T-helper 9 cell (primary cell): Measurements from ENCODE around the gene GALNT10.
"Not testable (repeated sequence)": the region's sequence is repeated elsewhere in the genome, so short reads cannot be mapped to it uniquely, and the experiment has no call there.

Experiments
- DNase-seq: peaks from one replicate; pipeline ENCODE4 v3.0.0-alpha.2; 2020

The GALNT10 gene

GRCh38 chr5:154358516-154359220, 168.1 kb downstream of the GALNT10 start:
- no peak for DNase-seq

DNA sequence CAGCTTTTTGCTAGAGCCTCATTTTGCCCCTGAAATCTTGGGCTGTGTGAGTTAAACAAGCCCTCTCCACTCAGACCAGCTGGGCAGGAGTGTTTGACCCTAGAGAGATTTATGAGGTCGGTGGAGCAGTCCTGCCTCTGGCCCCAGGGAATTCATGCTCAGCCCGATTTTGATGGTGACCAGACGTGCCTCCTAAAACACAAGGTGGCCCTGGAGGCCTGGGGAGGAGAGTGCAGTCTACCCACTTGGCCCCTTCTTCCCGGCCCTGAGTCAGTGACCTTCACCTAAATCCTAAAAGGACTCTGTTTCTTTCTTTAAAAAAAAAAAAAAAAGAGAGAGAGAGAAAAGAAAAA, 168.7 kb downstream of the GALNT10 start:
- no peak for DNase-seq

DNA sequence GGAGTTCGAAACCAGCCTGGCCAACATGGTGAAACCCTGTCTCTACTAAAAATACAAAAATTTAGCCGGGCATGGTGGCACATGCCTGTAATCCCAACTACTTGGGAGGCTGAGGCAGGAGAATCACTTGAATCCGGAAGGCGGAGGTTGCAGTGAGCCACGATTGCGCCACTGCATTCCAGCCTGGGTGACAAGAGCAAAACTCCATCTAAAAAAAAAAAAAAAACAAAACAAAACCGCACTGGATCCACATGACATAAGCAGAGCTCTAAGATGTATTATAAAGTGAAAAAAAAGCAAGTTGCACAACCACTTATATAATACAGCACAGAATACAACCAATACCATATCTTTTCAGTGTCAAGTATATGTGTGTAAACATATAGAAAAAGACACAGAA, 169.7 kb downstream of the GALNT10 start:
- not testable (repeated sequence) for DNase-seq

DNA sequence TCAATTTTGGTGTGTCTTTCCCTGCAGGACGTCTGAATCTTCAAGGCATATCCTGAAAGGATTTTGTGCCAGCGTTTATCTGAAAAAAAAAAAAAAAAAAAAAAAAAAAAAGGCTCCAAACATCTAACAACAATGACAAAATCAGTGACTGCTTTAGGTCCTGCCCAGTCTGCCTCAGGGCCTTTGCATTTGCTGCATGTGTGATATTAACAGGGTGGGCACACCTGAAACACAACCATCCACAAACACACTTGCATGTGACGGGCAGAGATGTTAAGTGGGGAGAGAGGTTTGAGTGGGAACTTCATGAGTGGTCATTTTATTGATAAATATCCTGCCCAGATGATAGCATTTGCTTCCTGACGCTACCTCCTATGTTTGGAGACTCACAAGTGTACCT, 172.9 kb downstream of the GALNT10 start:
- no peak for DNase-seq

DNA sequence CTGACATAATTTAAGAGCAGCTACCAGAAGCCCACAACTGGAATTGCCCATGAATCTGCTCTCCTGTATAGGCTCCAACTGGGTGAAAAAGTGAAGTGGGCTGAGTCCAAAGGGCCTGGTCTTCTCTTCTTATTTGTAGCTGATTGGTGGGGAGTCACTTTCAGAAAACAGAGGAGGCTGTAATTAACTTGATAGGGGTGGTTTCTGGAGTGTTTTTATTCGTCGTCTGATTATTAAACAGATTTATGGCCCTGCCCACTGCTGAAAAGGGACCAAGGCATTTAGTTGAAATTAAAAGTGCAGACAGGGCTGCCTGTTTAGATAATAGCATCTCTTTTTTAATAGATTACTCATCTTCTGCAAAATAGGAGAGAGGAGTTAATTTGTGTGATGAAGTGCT, 174.2 kb downstream of the GALNT10 start:
- DNase-seq = no peak

DNA sequence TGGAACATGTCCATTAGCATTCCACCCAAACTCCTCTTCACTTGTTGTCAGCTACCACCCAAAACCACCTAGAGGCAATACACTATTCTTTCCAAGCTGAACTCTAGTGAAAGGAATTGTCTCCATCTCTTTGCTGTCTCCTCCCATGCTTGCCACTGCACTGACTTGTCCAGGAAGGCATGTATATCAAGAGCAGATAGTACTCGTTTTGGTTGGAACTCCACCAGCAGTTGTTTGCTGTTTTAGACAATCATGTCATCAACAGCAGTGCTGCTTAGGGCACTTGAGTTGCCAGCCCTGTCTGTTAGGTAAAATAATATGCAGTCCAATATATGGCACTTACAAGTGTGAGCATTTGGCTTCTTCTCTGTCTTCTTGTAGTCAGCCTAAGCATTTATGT, 175.3 kb downstream of the GALNT10 start:
- no peak for DNase-seq

GRCh38 chr5:154366353-154366752, 175.8 kb downstream of the GALNT10 start:
- no peak for DNase-seq

- no peak for DNase-seq
Observed at GRCh38 chr5:154367101-154367500, 176.6 kb downstream of the GALNT10 start.

DNA sequence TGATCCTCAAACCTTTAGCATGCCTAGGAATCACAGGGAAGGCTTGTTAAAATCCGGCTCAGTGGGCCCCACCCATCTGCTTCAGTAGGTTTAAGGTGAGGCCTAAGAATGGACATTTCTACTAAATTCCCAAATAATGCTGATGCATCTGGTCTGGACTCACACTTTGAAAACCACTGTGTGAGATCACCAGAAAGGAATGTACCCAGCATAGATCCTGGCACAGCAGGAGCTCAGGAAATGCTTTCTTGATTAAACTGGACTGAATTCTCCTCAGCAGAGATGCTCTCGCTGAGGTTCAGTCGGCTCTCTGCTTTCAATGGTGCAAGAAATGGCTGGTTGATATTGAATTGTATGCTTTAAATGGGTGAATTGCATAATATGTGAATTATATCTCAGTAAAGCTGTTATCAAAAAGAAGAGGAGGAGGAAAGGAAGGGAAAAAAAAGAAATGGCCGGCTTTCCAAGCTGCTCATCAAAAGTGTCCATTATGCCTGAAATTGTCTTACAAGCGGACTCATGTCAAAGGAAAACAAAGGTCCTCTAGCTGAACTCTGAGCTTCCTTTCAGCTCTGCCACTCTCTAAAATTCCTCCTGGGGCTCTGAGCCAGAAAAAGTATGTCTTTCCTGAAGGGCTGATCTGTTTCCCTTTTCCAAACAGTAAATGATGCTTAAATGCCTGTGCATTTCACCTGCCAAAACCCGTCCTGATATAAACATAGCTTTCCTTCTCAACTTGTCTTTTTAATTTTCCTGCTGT, 177.7 kb downstream of the GALNT10 start:
- no peak for DNase-seq

DNA sequence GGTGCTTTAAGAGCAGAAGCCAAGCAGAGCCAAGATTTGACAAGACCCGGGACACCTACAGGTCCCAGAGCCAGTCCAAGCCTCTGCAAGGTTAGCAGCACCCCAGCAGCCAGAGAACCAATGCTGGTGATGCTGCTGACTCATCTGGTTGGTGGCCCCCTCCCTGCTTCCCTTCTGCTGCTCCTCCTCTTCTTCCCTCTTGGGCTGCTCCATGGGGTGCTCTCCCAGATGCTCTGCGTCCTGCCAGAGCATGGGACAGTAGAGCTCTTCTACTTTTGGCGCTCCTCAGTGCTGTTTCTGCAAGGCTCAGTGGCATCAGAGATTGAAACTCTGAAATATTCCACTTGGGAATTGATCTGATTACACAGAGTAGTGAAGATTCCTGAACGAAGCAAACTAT, 179.1 kb downstream of the GALNT10 start:
- DNase-seq = no peak

DNA sequence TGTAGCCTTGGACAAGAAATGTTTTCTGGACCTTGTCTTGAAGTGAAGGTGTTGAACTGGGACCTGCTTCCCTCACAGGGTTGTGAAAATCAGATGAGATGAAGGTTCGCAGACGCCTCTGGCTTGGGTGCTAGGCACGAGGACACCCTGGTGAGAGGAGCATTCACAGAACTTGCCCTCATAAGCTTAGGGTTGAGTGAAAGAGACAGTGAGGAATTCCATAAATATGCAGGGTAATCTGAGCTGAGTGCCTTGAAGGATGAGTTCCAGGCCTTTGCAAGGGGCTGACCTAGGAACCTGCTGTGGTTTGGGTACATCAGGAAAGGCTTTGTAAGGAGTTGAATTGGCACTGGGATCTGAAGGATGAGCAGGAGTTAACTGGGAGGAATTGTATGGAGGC, 179.6 kb downstream of the GALNT10 start:
- DNase-seq = no peak

DNA sequence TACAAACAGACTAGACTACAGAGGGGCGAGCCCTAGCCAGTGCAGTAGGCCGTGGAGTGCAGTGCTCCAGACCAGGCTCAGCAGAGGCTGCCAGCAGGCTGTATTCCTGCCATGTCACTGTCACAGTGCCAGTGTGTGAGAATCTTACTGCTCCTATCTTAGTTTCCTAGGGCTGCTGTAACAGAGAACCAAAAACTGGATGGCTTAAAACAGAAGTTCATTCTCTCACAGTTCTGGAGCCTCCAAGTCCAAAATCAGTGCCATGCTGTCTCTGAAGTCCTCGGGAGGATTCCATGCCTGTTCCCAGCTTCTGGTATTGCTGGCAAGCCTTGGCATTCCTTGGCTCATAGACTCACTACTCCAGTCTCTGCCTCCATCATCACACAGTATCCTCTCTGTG, 180.3 kb downstream of the GALNT10 start:
- DNase-seq = no peak

DNA sequence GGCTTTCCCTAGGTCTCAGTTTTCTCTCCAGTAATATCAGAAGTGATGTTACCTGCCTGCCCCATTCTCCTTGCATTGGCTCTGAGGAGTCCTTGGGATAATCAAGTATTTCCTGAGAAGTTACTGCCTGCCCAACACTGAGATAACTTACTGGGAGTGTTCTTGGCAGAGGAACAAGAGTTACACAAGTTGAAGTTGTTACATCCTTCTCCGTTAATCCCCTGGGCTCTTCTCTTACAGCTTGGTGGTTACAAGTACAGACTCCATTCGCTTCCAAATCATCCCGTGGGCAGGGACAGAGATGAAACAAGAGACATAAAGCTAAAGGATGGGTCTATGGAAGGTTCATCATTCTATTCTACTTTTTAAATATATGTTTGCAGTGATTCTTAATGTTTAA, 181.2 kb downstream of the GALNT10 start:
- no peak for DNase-seq

GRCh38 chr5:154372661-154373060, 182.1 kb downstream of the GALNT10 start:
- no peak for DNase-seq

GRCh38 chr5:154373326-154373725, 182.8 kb downstream of the GALNT10 start:
- no peak for DNase-seq

GRCh38 chr5:154373729-154374179, 183.2 kb downstream of the GALNT10 start:
- no peak for DNase-seq

DNA sequence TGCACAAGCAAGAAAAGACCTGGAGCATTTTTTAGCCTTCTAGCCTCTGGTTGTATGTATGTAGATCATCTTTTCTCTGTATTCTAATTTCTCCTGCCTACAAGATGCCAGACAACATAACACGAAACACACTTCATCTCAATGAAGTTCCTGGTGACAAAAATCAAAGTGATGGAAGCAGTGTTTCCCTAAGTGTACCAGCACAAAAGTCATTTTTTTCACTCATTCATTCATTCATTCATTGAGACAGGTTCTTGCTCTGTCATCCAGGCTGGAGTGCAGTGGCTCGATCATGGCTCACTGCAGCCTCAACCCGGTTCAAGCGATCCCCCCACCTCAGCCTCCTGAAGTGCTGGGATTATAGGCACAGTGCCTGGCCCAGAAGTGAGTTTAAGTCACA, 183.7 kb downstream of the GALNT10 start:
- DNase-seq = no peak

DNA sequence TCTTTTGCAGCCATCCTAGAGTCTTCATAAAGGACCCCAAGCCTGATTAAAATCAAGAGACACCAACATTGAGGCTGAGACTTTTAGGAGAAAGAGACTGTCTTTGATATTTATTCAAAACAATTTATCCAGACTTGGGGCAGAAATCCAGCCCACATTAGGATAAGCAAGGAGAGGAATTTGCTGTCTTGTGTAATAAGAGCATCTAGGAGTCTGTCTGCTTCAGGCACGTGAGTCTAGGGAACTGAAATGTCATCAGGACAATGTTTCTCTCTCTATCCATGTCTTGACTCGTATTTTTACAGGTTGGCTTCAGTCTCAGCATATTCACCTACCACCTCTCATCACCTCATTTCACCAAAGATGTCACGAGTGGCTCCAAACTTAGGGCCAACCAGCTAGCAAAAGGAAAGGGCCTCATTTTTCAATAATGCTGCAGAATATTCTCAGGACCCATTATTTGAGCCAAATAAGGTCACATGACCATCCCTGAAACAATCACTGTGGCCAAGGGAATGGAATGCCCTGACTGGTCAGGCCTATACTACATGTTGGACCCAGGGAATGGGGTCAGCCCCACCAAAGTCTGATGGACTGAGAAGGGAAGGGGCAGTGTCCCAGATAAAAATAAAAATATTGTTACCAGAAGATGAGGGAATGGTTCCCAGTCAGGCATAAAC, 184.9 kb downstream of the GALNT10 start:
- DNase-seq = no peak

DNA sequence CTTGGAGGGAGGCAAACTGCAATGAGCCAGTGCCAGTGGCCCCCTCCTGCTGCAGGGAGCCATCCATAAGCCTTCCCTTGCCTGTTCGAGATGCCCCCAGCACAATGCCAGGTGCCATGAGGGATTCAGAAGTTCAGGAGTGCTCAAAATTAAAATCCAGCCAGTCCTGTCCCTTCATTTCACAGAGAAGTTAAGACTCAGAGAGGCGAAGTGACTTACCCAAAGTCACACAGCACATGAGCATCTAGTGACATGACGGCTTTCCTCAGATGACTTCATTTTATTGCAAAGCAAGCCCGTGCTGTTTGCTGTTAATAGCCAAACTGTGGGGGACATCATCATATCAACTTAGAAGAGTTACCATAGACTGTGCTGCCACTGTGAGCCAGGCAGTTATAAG, 185.9 kb downstream of the GALNT10 start:
- DNase-seq = no peak

DNA sequence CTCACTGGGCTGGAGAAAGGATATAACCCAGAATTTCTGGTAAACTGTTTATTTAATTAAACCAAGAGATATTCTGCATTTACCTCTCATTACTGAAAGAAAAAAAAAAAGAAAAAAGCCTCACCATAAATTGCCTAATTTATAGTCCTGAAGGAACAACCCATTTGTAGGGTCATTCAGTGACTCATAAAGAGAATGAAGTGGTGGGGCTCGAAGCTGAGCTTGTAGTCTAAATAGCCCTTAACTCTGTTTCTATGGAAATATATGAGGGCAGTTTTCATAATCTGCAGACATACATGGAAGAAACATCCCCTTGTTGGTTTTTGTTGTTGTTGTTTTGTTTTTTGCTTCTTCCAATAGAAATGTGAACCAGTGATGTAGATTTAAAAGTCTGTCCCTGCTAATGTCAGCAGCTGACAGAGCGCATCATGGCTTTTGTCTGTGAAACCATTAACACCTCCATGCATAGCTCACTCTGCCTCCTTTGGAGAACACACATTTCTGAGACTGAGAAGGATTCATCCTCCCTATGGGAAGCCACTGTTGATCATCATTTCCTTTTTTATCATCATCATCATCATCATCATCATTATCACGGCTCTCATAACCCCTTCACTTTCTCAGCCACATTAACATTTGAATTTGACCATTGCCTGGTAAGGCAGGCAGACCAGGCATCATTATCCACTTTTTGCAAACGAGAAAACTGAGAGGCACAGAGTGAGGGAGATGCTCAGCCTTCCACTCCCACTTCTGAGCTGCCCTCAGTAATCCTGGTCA, 187.4 kb downstream of the GALNT10 start:
- no peak for DNase-seq

DNA sequence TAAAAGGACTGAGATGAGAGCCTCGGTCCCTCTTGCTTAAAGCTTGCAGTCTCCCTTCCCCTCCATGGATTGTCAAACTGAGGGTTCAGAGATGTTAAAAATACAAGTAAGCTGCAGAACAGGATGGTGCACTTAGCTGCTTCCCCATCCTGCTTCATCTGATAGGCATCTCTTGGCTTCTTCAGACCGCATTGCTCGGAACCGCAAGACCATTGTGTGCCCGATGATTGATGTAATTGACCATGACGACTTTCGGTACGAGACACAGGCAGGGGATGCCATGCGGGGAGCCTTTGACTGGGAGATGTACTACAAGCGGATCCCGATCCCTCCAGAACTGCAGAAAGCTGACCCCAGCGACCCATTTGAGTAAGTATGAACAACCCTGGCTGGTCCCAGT, 189.7 kb downstream of the GALNT10 start:
- no peak for DNase-seq

GRCh38 chr5:154384480-154385235, 194.1 kb downstream of the GALNT10 start:
- DNase-seq = no peak

GRCh38 chr5:154385236-154385512, 194.6 kb downstream of the GALNT10 start:
- no peak for DNase-seq
